ENCODE results near the gene AIFM3. TPM values are rescaled to one million over a fixed set of nuclear protein-coding genes. Genes with fewer than 3 reads are reported as not detected.
"Not testable (repeated sequence)": the region's sequence is repeated elsewhere in the genome, so short reads cannot be mapped to it uniquely, and the experiment has no call there.

AIFM3 gene
- polyA plus RNA-seq, 4 donors: 5.1 to 9.4 (median 6.1) TPM

DNA sequence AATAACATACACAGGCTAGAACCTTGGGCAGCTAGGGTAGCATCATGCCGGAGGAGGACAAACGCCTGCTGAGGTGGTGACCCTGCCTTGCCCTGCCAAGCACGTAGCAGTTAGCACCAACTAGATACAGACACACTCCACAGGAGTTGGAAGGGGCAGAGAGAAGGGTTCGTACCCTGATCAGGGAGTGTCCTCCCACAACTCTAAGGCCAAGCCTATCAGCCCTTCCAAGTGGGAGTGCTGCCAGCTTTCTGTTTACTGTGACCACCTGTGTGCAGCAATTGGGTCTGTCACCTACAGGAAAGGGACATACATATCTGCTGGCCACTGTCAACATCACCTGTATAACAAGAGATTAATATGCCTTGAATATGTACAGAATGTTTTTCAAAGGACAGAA is 36.7 kb downstream of the AIFM3 start:
- H3K27me3 ChIP-seq (ENCODE audit: control insufficient read depth in 3 of 3, insufficient read depth in 3 of 3, low read length in 3 of 3): no peaks in the 10 kb centered on the region
- H3K9me3 ChIP-seq (ENCODE audit: control insufficient read depth in 2 of 2, insufficient read depth in 1 of 2, low read depth in 1 of 2, low read length in 1 of 2): no peaks in the 10 kb centered on the region
- 30 to 64% (median 50%) methylated on average over 4 of the region's 4 CpGs for WGBS, 3 donors
- H3K36me3 ChIP-seq (ENCODE audit: control insufficient read depth in 3 of 3, insufficient read depth in 2 of 3, low read depth in 1 of 3, low read length in 3 of 3): peaks cover 0 to 18% (median 0%) of the 10 kb centered on the region in 3 donors
- peak overlapping the region in 2 of 3 donors; percentile 26 to 44 for H3K27ac ChIP-seq (ENCODE audit: low read depth in 1 of 3, low read length in 2 of 3)
- no peak overlapping the region for H3K4me3 ChIP-seq (ENCODE audit: low read depth in 1 of 3, low read length in 3 of 3)
- peak in 1 of 2 donors; percentile 49 for DNase-seq
- FAIRE-seq: no peak
- H3K4me1 ChIP-seq (ENCODE audit: control insufficient read depth in 3 of 3, insufficient read depth in 2 of 3, low read depth in 1 of 3, low read length in 2 of 3): peaks cover 5 to 28% (median 7%) of the 10 kb centered on the region in 3 donors

DNA sequence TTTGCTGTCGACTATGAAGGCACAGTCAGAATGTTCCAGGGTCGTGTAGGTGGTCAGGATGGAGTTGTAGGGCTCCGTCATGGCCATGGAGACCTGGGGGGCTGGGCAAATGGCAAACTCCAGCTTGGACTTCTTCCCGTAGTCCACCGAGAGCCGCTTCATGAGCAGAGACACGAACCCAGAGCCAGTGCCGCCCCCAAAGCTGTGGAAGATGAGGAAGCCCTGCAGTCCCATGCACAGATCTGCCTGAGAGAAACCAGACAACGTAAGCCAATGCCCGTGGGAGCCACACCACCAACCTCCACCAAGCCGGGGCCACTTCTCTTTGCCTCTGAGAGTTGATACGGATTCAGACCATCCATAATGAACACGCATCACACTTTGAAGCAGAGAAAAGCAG is 42.2 kb downstream of the AIFM3 start:
- DNase-seq; H3K27ac ChIP-seq (ENCODE audit: low read depth in 1 of 3, low read length in 2 of 3); H3K4me1 ChIP-seq (ENCODE audit: control insufficient read depth in 3 of 3, insufficient read depth in 2 of 3, low read depth in 1 of 3, low read length in 2 of 3); H3K27me3 ChIP-seq (ENCODE audit: control insufficient read depth in 3 of 3, insufficient read depth in 3 of 3, low read length in 3 of 3); H3K36me3 ChIP-seq (ENCODE audit: control insufficient read depth in 3 of 3, insufficient read depth in 2 of 3, low read depth in 1 of 3, low read length in 3 of 3); FAIRE-seq; H3K4me3 ChIP-seq (ENCODE audit: low read depth in 1 of 3, low read length in 3 of 3); H3K9me3 ChIP-seq (ENCODE audit: control insufficient read depth in 2 of 2, insufficient read depth in 1 of 2, low read depth in 1 of 2, low read length in 1 of 2): not testable (repeated sequence)
- WGBS, 3 donors: 75 to 83% (median 76%) methylated on average over 13 of the region's 13 CpGs

DNA sequence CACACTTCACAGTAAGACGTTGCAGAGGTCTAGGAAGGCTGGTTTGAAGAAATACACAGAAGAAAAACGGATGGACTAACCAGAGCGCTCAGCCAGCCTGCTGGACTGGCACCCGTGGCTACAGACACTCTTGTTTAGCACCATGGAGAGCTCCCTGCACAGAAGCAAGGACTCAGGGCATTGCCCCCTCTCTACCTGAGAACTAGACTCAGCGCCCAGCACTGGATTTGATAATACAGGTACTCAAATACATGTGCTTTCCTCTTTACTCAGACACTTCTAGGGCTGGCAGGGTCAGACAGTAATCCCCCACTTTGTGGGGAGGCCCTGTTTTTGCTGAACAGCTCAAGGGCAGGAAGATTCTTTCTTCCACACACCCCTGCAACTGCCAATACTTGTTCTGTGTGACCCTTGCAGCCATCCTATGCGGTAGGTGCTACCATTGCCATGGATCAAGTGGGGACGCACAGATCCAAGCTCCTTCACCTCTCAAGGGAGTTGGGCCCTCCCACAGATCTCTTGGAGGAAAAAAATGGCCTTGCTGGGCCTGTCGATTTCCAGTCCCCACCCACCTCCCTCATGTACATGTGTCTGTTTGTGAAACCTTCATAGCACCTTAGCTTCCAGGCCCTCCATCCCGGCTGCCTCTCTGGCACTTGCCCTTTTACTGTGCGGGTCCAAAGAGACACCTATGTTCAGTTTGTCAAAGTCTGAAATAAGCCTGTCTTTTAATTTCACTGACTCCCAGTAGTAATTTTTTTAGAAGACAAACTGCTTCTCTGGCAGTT is 42.8 kb downstream of the AIFM3 start:
- FAIRE-seq (no peak), DNase-seq (peak; percentile 46 to 81)
- H3K27me3 ChIP-seq (ENCODE audit: control insufficient read depth in 3 of 3, insufficient read depth in 3 of 3, low read length in 3 of 3): peaks cover 0 to 3% (median 0%) of the 10 kb centered on the region in 3 donors
- no peak overlapping the region for H3K27ac ChIP-seq (ENCODE audit: low read depth in 1 of 3, low read length in 2 of 3)
- H3K4me1 ChIP-seq (ENCODE audit: control insufficient read depth in 3 of 3, insufficient read depth in 2 of 3, low read depth in 1 of 3, low read length in 2 of 3): peaks cover 3 to 6% (median 4%) of the 10 kb centered on the region in 3 donors
- no peaks in the 10 kb centered on the region for H3K9me3 ChIP-seq (ENCODE audit: control insufficient read depth in 2 of 2, insufficient read depth in 1 of 2, low read depth in 1 of 2, low read length in 1 of 2)
- WGBS, 3 donors: 41 to 56% (median 46%) methylated on average over 10 of the region's 10 CpGs
- H3K36me3 ChIP-seq (ENCODE audit: control insufficient read depth in 3 of 3, insufficient read depth in 2 of 3, low read depth in 1 of 3, low read length in 3 of 3): no peaks in the 10 kb centered on the region
- no peak overlapping the region for H3K4me3 ChIP-seq (ENCODE audit: low read depth in 1 of 3, low read length in 3 of 3)

DNA sequence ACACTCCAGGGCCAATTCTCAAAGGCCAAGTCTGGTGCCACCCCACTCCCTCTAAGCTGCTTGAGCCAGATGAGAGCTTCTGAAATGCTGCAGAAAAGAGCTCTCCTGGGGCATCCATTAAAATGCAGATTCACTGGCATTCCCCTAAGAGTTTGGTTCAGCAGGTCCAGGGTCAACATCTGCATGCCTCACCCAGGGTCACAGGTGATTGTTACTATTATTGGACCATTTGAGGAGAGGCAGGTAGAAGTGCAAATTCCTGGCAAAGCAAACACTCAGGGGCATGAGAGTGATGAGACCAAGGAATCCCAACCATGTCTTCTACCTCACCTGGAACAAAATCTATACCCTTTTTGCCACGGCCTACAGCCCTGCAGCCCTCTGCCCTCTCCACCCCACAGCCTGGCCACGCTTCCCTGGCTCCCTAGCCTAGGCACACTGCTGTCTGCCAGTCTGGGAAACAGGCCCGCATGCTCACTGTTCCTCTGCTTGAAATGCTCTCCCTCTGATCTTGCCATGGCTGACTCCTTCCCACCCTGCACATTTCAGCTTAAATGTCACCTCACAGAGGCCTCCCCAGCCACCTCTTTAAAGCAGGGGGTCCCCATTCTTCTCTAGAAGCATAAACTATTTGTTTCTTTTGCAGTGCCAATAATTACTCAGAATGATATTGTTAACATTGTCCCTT is 43.5 kb downstream of the AIFM3 start:
- H3K36me3 ChIP-seq (ENCODE audit: control insufficient read depth in 3 of 3, insufficient read depth in 2 of 3, low read depth in 1 of 3, low read length in 3 of 3): no peaks in the 10 kb centered on the region
- 82 to 87% (median 87%) methylated on average over 3 of the region's 3 CpGs for WGBS, 3 donors
- DNase-seq (no peak), FAIRE-seq (no peak)
- peaks cover 3 to 13% (median 8%) of the 10 kb centered on the region in 3 donors for H3K4me1 ChIP-seq (ENCODE audit: control insufficient read depth in 3 of 3, insufficient read depth in 2 of 3, low read depth in 1 of 3, low read length in 2 of 3)
- H3K9me3 ChIP-seq (ENCODE audit: control insufficient read depth in 2 of 2, insufficient read depth in 1 of 2, low read depth in 1 of 2, low read length in 1 of 2): no peaks in the 10 kb centered on the region
- H3K27me3 ChIP-seq (ENCODE audit: control insufficient read depth in 3 of 3, insufficient read depth in 3 of 3, low read length in 3 of 3): peaks cover 0 to 3% (median 0%) of the 10 kb centered on the region in 3 donors
- H3K27ac ChIP-seq (ENCODE audit: low read depth in 1 of 3, low read length in 2 of 3): no peak overlapping the region
- no peak overlapping the region for H3K4me3 ChIP-seq (ENCODE audit: low read depth in 1 of 3, low read length in 3 of 3)

DNA sequence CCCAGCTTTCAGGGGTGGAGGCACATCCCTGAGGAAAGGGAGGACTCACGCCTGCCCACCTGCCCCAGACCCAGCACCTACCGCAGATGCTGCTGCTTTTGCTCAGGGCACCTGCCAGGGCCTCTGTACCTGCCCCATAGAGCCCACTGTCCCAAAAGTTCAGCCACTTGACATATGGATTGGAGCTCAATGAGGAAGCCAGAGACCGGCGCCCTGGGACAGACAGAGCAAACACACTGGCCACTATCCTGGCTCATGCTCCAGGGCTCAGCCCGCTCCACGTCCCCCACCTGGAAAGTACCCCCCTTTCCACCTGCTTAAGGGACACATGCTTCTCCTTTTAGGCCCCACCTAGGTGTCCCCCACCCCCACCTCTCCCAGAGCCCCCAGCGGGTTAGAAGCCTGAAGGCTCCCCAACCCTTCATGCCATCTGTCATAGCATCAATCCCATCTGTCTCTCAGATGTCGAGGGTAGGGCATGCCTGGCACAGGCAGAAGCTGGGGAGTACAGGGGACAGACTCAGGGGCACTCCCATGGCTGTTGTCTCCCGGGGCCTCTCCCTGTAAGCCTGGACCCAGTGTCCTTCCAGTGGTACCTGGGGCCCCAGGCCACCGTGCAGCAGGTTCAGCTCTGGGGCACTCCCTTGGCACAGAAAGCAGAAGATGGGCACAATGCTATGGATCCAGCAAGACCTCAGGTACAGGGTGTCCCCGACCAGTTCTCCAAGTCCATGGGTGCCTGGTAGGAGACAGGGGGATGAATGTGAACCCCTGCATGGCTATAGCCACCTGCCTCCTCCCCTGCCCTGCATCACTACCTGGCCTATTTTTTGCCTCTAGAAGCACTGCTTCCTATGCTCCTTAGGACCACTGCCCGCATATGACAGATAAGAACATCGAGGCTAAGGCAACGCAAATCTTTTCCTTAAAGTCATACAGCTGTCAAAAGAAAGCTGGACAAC is 45.7 kb downstream of the AIFM3 start:
- DNase-seq (no peak), FAIRE-seq (no peak)
- H3K27me3 ChIP-seq (ENCODE audit: control insufficient read depth in 3 of 3, insufficient read depth in 3 of 3, low read length in 3 of 3): peaks cover 0 to 3% (median 0%) of the 10 kb centered on the region in 3 donors
- H3K36me3 ChIP-seq (ENCODE audit: control insufficient read depth in 3 of 3, insufficient read depth in 2 of 3, low read depth in 1 of 3, low read length in 3 of 3): no peaks in the 10 kb centered on the region
- 64 to 76% (median 67%) methylated on average over 14 of the region's 14 CpGs for WGBS, 3 donors
- H3K4me3 ChIP-seq (ENCODE audit: low read depth in 1 of 3, low read length in 3 of 3): no peak overlapping the region
- peaks cover 3 to 18% (median 8%) of the 10 kb centered on the region in 3 donors for H3K4me1 ChIP-seq (ENCODE audit: control insufficient read depth in 3 of 3, insufficient read depth in 2 of 3, low read depth in 1 of 3, low read length in 2 of 3)
- no peaks in the 10 kb centered on the region for H3K9me3 ChIP-seq (ENCODE audit: control insufficient read depth in 2 of 2, insufficient read depth in 1 of 2, low read depth in 1 of 2, low read length in 1 of 2)
- no peak overlapping the region for H3K27ac ChIP-seq (ENCODE audit: low read depth in 1 of 3, low read length in 2 of 3)

DNA sequence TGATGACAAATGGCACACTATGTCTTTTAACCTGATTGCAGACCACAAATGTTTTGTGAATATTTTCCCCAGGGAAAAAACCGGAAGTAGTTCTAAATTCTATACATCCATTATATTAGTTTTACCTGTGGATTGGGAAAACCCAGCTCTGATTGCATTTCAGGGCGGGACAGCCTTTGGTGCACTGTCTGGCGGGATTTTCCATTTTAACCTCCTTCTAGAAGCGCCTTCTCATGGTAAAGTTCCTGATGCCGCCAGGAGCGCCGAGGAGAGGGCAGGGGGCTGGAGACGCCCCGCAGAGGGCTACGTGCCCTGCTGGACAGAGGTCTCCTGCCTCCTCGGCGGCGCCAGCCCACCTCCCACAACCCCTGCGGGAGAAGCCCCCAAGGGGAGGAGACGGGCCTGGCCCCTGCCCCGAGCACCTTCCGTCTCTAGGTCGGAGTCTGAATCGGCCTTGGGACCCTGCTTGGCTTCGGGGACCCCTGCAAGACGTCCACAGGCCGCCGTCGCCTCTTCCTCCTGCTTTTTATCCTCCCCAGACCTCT is 46.7 kb downstream of the AIFM3 start:
- FAIRE-seq: no peak
- no peak for DNase-seq
- peak overlapping the region in 2 of 3 donors; percentile 12 to 53 for H3K4me3 ChIP-seq (ENCODE audit: low read depth in 1 of 3, low read length in 3 of 3)

DNA sequence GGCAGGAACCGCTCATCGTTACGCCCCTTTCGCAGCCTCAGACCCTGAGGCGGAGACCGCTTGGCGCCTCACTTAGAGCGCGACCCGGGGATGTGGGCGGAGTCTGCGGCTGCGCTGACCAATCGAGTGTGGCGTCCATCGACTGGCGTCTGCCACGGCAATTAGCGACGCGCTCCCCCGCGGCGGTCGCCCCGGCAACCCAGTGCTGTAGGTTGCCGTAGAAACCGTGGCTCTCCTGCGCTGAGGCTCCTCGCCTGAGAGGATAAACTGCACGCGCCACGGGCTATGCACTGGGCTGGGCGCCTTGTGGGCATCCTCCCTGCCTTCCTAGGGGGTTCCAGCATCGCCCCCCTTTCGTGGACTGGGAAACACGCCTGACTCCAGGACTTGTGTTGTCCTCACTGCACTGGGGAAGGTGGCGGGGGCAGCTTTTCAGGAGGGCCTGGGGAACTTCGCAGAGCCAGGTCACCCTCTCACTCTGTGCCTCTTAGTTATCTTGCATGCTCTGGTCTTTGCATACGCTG is 47.2 kb downstream of the AIFM3 start:
- no peak for FAIRE-seq
- WGBS, 3 donors: 1% methylated on average over 40 of the region's 40 CpGs

More for the DNA sequence above, 46.7 kb downstream of the AIFM3 start:
- H3K36me3 ChIP-seq (ENCODE audit: control insufficient read depth in 3 of 3, insufficient read depth in 2 of 3, low read depth in 1 of 3, low read length in 3 of 3): no peaks in the 10 kb centered on the region
- H3K4me1 ChIP-seq (ENCODE audit: control insufficient read depth in 3 of 3, insufficient read depth in 2 of 3, low read depth in 1 of 3, low read length in 2 of 3): peaks cover 3 to 18% (median 8%) of the 10 kb centered on the region in 3 donors
- no peaks in the 10 kb centered on the region for H3K9me3 ChIP-seq (ENCODE audit: control insufficient read depth in 2 of 2, insufficient read depth in 1 of 2, low read depth in 1 of 2, low read length in 1 of 2)
- H3K27me3 ChIP-seq (ENCODE audit: control insufficient read depth in 3 of 3, insufficient read depth in 3 of 3, low read length in 3 of 3): peaks cover 0 to 3% (median 0%) of the 10 kb centered on the region in 3 donors
- WGBS, 3 donors: 10 to 17% (median 12%) methylated on average over 23 to 24 of the region's 24 CpGs
- peak overlapping the region in 2 of 3 donors; percentile 62 to 68 for H3K27ac ChIP-seq (ENCODE audit: low read depth in 1 of 3, low read length in 2 of 3)

More for the DNA sequence above, 47.2 kb downstream of the AIFM3 start:
- H3K27me3 ChIP-seq (ENCODE audit: control insufficient read depth in 3 of 3, insufficient read depth in 3 of 3, low read length in 3 of 3): peaks cover 0 to 3% (median 0%) of the 10 kb centered on the region in 3 donors
- H3K36me3 ChIP-seq (ENCODE audit: control insufficient read depth in 3 of 3, insufficient read depth in 2 of 3, low read depth in 1 of 3, low read length in 3 of 3): no peaks in the 10 kb centered on the region
- H3K4me1 ChIP-seq (ENCODE audit: control insufficient read depth in 3 of 3, insufficient read depth in 2 of 3, low read depth in 1 of 3, low read length in 2 of 3): peaks cover 3 to 18% (median 8%) of the 10 kb centered on the region in 3 donors
- H3K27ac ChIP-seq (ENCODE audit: low read depth in 1 of 3, low read length in 2 of 3): peak overlapping the region in 2 of 3 donors; percentile 62 to 68
- peak overlapping the region in 2 of 3 donors; percentile 12 to 53 for H3K4me3 ChIP-seq (ENCODE audit: low read depth in 1 of 3, low read length in 3 of 3)
- no peaks in the 10 kb centered on the region for H3K9me3 ChIP-seq (ENCODE audit: control insufficient read depth in 2 of 2, insufficient read depth in 1 of 2, low read depth in 1 of 2, low read length in 1 of 2)
- DNase-seq: peak; percentile 53 to 87

All from small intestine (tissue), 7 donors.